Esophagus muscularis mucosa (tissue), 3 donors: ENCODE results near the gene NFIB.

ENCODE experiments used
- POLR2A ChIP-seq: fragments of 450-650 bp; IDR thresholded peaks from one replicate; pipeline ENCODE4 v1.6.1; 2017; ENCODE audit warnings: antibody characterized with exemption, moderate library complexity, mild to moderate bottlenecking, low read depth
- TF ChIP-seq, protein P1 (sequence below), 3 experiments: fragments of 200-600 bp in 2 of 3; fragments of 450-650 bp in 1 of 3; sonication (generic) in 2 of 3; IDR thresholded peaks; one replicate each; pipeline ENCODE4 v1.5.1; 2017 to 2019; ENCODE audit warnings: antibody characterized with exemption in 3 of 3, mild to moderate bottlenecking in 2 of 3, moderate library complexity in 1 of 3

DNA sequence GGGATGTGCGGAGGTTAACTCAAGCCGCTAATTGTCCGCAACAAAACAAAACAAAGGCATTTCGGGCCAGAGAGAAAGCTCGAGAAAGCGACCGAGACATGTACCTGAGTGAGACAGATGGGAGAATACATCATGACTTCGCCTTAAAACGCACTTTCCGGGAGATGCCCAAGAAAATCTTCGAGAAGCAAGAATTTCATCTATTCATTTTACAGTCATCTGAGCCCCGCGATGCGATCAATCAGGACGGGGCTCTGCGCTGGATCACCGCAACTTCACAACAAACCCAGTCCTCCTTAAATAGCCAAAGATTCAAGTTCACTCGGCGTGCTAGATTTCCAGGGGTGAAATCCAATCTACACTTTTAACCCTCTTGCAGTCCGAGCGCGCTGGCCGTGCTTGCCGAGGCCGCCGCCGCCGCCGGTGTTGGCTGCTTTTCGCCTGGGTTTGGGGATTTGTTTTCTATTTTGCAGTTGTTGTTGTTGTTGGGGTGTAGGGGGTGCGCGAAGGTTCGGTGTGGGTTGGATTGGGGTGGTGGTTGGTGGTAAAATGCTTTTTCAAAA is 482 bp downstream of the NFIB start:
- TF ChIP-seq, protein P1, sequence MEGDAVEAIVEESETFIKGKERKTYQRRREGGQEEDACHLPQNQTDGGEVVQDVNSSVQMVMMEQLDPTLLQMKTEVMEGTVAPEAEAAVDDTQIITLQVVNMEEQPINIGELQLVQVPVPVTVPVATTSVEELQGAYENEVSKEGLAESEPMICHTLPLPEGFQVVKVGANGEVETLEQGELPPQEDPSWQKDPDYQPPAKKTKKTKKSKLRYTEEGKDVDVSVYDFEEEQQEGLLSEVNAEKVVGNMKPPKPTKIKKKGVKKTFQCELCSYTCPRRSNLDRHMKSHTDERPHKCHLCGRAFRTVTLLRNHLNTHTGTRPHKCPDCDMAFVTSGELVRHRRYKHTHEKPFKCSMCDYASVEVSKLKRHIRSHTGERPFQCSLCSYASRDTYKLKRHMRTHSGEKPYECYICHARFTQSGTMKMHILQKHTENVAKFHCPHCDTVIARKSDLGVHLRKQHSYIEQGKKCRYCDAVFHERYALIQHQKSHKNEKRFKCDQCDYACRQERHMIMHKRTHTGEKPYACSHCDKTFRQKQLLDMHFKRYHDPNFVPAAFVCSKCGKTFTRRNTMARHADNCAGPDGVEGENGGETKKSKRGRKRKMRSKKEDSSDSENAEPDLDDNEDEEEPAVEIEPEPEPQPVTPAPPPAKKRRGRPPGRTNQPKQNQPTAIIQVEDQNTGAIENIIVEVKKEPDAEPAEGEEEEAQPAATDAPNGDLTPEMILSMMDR (IDR thresholded peaks at IDR 0.05), result no peak
- TF ChIP-seq POLR2A, result no peak
